Osteocyte (in vitro differentiated cells): Measurements from ENCODE around the gene SAP30BP. TPM values are rescaled to one million over a fixed set of nuclear protein-coding genes. Genes with fewer than 3 reads are reported as not detected.

ENCODE experiments used
- DNase-seq: peaks from one replicate; pipeline ENCODE4 v3.0.0; 2021; ENCODE audit warnings: mixed read lengths; ENCODE audit not compliant: unreplicated experiment; ENCODE audit errors: extremely low spot score
- H3K27ac Mint-ChIP-seq: one replicate; pipeline ENCODE4 v1.8.0; 2021; ENCODE audit warnings: mild to moderate bottlenecking, mixed read lengths; ENCODE audit not compliant: unreplicated experiment
- H3K27me3 Mint-ChIP-seq: one replicate; pipeline ENCODE4 v1.8.0; 2021; ENCODE audit warnings: mixed read lengths; ENCODE audit not compliant: unreplicated experiment
- H3K36me3 Mint-ChIP-seq: one replicate; pipeline ENCODE4 v1.8.0; 2021; ENCODE audit warnings: mixed read lengths; ENCODE audit not compliant: unreplicated experiment
- H3K4me1 Mint-ChIP-seq: one replicate; pipeline ENCODE4 v1.8.0; 2021; ENCODE audit warnings: mixed read lengths; ENCODE audit not compliant: unreplicated experiment
- H3K4me3 Mint-ChIP-seq: one replicate; pipeline ENCODE4 v1.8.0; 2021; ENCODE audit warnings: mild to moderate bottlenecking, moderate library complexity, mixed read lengths; ENCODE audit not compliant: unreplicated experiment
- H3K9me3 Mint-ChIP-seq: one replicate; pipeline ENCODE4 v1.8.0; 2021; ENCODE audit warnings: mixed read lengths; ENCODE audit not compliant: unreplicated experiment
- CTCF ChIP-seq: fragments of 200-600 bp; sonication (generic); IDR thresholded peaks from 2 replicates; pipeline ENCODE4 v1.5.0; 2021; ENCODE audit warnings: antibody characterized with exemption, mild to moderate bottlenecking, moderate library complexity
- total RNA-seq: library from RNA; stranded (reverse); gene quantifications from 2 replicates; pipeline ENCODE4 v1.2.1, GENCODE V29; 2021

SAP30BP gene
- total RNA-seq, 1 donor from 2014 or later, result 103 TPM

- DNase-seq, result no peak
- Mint-ChIP-seq H3K4me1 (peaks cover 27% of the 10 kb centered on the region), H3K4me3 (peak within 1 kb of the TSS; percentile 78), H3K27ac (peak within 1 kb of the TSS; percentile 86), H3K36me3 (peaks cover 4% of the 10 kb centered on the region), H3K9me3 (no peaks in the 10 kb centered on the region), H3K27me3 (no peaks in the 10 kb centered on the region)
- TF ChIP-seq CTCF, result peak; percentile 28
Observed at GRCh38 chr17:75720656-75721462, 53.7 kb downstream of the SAP30BP start, which contains the start of gene ITGB4. Gene ITGB4, plus strand, starts transcription at chr17:75721459. Its CDS starts 3,245 bp downstream, at chr17:75724704.

- H3K9me3 Mint-ChIP-seq, result no peaks in the 10 kb centered on the region
- H3K36me3 Mint-ChIP-seq, result peaks cover 4% of the 10 kb centered on the region
- H3K4me1 Mint-ChIP-seq, result peaks cover 27% of the 10 kb centered on the region
- H3K27ac Mint-ChIP-seq, result peak overlapping the region; percentile 83
- no peaks in the 10 kb centered on the region for H3K27me3 Mint-ChIP-seq
- H3K4me3 Mint-ChIP-seq, result peak overlapping the region; percentile 77
- peak; percentile 5 for TF ChIP-seq CTCF
- DNase-seq, result no peak
Observed at GRCh38 chr17:75721463-75722011, 54.4 kb downstream of the SAP30BP start.

- H3K4me1 Mint-ChIP-seq, result peaks cover 27% of the 10 kb centered on the region
- no peak for DNase-seq
- H3K36me3 Mint-ChIP-seq, result peaks cover 5% of the 10 kb centered on the region
- H3K9me3 Mint-ChIP-seq, result no peaks in the 10 kb centered on the region
- H3K27me3 Mint-ChIP-seq, result no peaks in the 10 kb centered on the region
- peak overlapping the region; percentile 83 for H3K27ac Mint-ChIP-seq
- no peak for TF ChIP-seq CTCF
- H3K4me3 Mint-ChIP-seq, result peak overlapping the region; percentile 77
Observed at GRCh38 chr17:75722076-75722475, 54.9 kb downstream of the SAP30BP start.

- no peak for TF ChIP-seq CTCF
- DNase-seq, result no peak
- peak overlapping the region; percentile 83 for H3K27ac Mint-ChIP-seq
- peak overlapping the region; percentile 77 for H3K4me3 Mint-ChIP-seq
- no peaks in the 10 kb centered on the region for H3K27me3 Mint-ChIP-seq
- peaks cover 27% of the 10 kb centered on the region for H3K4me1 Mint-ChIP-seq
- peaks cover 9% of the 10 kb centered on the region for H3K36me3 Mint-ChIP-seq
- no peaks in the 10 kb centered on the region for H3K9me3 Mint-ChIP-seq
Observed at GRCh38 chr17:75722542-75723095, 55.5 kb downstream of the SAP30BP start.
